GM12872 (cell line): ENCODE data around the gene RBAK.

Experiments used
- CTCF ChIP-seq: IDR thresholded peaks from 3 replicates; pipeline ENCODE4 v1.5.1; 2011; ENCODE audit warnings: low read depth, mild to moderate bottlenecking, low read length, moderate library complexity; ENCODE audit not compliant: insufficient read depth

The RBAK gene

GRCh38 chr7:5005066-5005465 lies 40.6 kb upstream of the RBAK start:
- no peak for TF ChIP-seq CTCF

- no peak for TF ChIP-seq CTCF
These were observed 32.7 kb upstream of the RBAK start for GRCh38 chr7:5012985-5013384.

- TF ChIP-seq CTCF, result no peak
These were observed 25.6 kb upstream of the RBAK start for GRCh38 chr7:5020098-5020497.

GRCh38 chr7:5035276-5035675 lies 10.4 kb upstream of the RBAK start:
- TF ChIP-seq CTCF, result no peak

- TF ChIP-seq CTCF, result no peak
These were observed 9.2 kb upstream of the RBAK start for GRCh38 chr7:5036446-5036845.

GRCh38 chr7:5041047-5041446 lies 4.6 kb upstream of the RBAK start:
- TF ChIP-seq CTCF, result no peak

- no peak for TF ChIP-seq CTCF
These were observed 2.0 kb upstream of the RBAK start for GRCh38 chr7:5043661-5044060.

- no peak for TF ChIP-seq CTCF
These were observed 5.0 kb downstream of the RBAK start for GRCh38 chr7:5050676-5051075.
